ENCODE measurements around the gene LUC7L2.

GRCh38 chr7:139397192-139397591 lies 37.5 kb downstream of the LUC7L2 start:
- TF ChIP-seq CTCF (IDR thresholded peaks at IDR 0.05) (no peak), POLR2A (IDR thresholded peaks at IDR 0.05) (no peak)

Measured in heart left ventricle (tissue), 13 donors.